Fibroblast of gingiva (primary cell): ENCODE measurements around the gene CLDN19.

Source experiments
- DNase-seq: peaks from one replicate; pipeline ENCODE4 v3.0.0-alpha.2; 2011; ENCODE audit warnings: low read depth

CLDN19 gene

DNA sequence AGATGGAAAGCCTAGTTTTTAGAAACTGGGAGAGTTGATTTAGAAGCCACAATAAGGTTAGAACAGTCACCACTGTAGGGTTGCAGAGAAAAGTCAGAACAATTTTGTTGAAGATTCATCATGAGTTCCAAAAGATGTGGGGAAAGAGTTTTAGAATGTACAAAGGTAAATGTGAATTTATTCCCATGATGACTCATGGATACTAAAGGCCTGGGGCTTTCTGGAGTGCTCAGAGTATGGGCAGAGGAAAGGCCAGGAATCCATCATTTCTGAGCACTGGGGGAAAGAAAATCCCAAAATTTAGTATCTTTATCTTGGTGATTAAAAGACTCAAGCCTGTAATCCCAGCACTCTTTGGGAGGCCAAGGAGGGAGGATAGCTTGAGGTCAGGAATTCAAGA lies 40.0 kb downstream of the CLDN19 start:
- no peak for DNase-seq

DNA sequence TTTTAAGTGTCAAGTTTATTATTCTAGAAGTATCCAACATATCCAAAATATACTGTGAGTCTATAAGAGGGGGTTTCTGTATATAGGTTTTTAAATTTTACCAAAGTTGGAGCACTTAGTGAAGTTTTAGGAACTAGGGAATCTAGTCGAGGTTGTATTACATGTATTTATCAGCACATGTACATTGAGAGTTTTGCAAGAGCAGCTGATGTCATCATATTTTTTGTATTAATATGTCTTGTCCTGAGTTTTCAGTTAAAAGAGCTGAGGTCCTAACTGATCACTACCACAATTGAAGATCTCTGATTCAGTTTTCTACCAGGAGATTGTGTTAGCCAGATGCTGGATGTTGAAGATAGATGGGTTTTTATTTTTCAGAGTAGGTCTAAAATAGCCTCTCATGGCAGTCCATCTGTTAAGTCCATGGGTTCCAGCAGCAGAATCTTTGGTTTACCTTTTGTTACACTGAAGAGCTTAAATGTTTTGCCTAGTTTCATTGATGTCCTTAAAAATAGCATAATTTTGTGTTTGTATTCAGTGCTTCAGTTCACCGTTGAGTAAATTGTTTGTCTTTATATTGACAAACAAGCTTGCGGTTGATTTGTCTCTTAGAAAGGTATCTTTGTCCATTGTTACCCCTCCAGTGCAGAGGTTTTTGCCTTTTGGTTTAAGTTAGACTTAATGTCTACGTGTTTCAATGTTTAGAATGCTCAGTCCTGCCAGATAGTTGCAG lies 41.8 kb downstream of the CLDN19 start:
- DNase-seq: no peak

GRCh38 chr1:42692911-42693310 lies 47.1 kb downstream of the CLDN19 start:
- no peak for DNase-seq

DNA sequence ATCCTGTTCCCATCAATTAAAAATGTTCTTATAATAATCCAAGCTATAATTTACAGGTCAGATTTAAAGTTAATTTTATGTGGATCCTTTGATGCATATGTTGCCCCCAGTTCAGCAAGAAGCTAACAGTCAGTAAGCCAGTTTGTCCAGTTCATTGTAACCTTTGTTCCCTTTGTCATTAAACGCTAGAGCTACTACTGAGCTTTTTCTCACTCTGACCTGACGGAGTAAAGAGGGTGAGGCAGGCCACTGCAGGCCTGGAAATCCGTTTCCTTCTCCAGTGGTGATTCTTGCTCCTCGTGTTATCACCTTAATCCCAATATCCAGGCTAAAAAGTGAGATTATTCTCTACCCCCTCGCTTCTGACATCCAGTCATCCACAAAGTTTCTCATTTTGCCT lies 47.6 kb downstream of the CLDN19 start:
- no peak for DNase-seq

DNA sequence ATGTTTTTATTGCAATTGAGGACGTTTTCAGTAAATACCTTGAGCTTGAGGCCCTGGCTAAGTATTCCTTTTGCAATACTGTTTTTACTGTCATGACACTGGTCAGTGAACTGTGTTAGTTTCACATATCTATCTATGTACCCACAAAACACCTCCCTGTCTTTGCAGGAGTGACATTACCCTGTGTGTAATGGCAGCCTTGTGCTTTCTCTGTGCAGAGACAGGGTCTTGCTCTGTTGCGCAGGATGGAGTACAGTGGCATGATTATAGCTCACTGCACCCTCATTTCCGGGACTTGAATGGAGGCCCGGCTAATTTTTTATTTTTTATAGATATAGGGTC lies 48.9 kb downstream of the CLDN19 start:
- no peak for DNase-seq

DNA sequence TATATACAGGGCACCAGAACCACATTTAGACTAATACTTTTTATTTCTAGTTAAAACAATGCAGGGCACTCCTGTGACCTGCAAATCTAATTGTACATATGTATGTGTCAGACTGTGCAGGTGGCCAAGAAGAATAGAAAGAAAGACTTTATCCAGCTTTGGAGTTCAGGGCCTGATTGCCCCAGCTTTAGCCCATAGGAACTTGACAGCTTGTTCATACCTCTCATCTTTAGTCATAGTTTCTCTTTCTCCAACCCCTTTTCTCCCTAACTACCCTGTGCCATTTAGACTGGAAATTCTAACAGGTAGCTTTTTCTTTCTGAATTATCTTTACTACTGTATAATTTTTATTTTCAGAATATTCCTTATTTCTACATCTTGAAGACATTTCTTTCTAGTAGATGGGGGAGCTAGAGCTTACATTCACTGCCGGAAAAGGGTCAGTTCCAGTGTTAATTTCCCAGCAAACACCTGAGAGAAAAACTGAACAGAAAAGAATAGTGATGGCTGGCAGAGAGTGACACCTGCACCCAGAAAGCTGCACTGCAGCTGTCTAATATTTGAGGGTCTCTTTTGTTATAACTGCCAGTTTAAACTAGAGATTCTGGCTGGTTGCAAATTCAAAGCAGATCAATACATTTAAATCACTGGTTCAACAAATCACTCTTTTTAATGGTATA lies 49.4 kb downstream of the CLDN19 start:
- DNase-seq: no peak

DNA sequence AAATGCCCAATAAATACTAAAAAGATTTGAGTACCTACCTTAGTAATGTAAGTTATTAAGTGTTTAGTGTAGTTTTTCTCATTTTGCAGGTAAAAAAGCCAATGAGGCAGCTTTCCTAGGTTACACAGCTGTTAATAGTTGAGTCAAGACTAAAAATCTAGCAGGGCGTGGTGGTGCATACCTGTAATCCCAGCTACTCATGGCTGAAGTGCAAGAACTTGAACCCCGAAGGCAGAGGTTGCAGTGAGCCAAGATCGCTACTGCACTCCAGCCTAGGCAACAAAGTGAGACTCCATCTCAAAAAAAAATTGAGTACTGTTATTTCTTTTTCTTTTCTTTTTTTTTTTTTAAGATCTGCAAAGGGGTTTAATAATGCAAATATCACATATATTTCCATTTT lies 50.1 kb downstream of the CLDN19 start:
- DNase-seq: no peak

DNA sequence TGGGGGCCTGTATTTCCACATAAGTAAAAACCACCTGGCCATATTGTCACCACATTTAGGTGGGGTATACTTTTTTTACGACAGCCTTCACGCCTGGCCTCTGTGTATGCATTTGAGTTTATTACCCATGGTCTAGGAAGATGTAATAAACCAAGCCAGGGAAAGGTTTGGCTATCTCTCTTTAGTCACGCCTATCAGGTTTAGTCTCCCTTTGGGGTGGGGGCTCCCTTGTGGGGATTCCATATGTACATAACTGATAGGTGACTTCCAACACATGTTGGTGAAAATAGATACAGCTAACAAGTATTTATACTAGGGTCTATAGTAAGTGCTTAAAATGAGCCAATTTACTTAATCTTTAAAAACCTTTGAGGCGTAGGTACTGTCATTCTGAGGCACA lies 53.6 kb downstream of the CLDN19 start:
- DNase-seq: no peak

DNA sequence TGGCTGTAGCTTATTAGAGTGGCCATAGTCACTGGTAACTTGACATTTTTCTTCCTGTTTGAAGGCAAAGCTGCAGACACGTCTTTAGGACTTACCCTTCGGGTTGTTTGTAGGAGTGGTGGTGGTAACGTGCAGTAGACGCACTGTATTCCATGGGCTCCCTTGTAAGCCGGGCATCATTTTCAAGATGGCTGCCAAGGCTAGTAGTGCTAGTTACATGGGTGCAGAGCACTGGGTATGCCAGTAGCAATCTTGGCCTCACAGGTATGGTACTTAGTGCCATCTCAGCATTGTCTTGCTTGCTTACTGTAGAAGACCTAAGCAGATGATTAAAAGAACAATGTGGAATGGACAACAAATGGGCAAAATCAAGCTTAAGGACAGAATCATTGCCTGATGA lies 55.9 kb downstream of the CLDN19 start:
- peak; percentile 7 for DNase-seq
